GM18520 (cell line): ENCODE results near the gene CHRNA9.
"Not testable (repeated sequence)": the region's sequence is repeated elsewhere in the genome, so short reads cannot be mapped to it uniquely, and the experiment has no call there.

Experiments
- ATAC-seq: cut with Tn5 transposase; IDR thresholded peaks from one replicate; pipeline ENCODE4 v1.9.1; 2021; ENCODE audit not compliant: unreplicated experiment

CHRNA9 gene

GRCh38 chr4:40334591-40335524, at the start of gene CHRNA9:
TSS of gene CHRNA9 (plus strand) at chr4:40335333. CDS start at chr4:40335468, 135 bp downstream.
- no peak for ATAC-seq

- no peak for ATAC-seq
Observed at GRCh38 chr4:40285692-40286091, 49.4 kb upstream of the CHRNA9 start.

- ATAC-seq = no peak
Observed at GRCh38 chr4:40288566-40288965, 46.6 kb upstream of the CHRNA9 start.

- no peak for ATAC-seq
Observed at GRCh38 chr4:40289366-40290188, 45.6 kb upstream of the CHRNA9 start.

- ATAC-seq = not testable (repeated sequence)
Observed at GRCh38 chr4:40290611-40291186, 44.4 kb upstream of the CHRNA9 start.

- ATAC-seq = no peak
Observed at GRCh38 chr4:40292313-40292759, 42.8 kb upstream of the CHRNA9 start.

GRCh38 chr4:40294339-40294738, 40.8 kb upstream of the CHRNA9 start:
- ATAC-seq = no peak

- ATAC-seq = not testable (repeated sequence)
Observed at GRCh38 chr4:40295030-40295429, 40.1 kb upstream of the CHRNA9 start.

- ATAC-seq = no peak
Observed at GRCh38 chr4:40295572-40295971, 39.6 kb upstream of the CHRNA9 start.

GRCh38 chr4:40299126-40299525, 36.0 kb upstream of the CHRNA9 start:
- ATAC-seq = no peak

- no peak for ATAC-seq
Observed at GRCh38 chr4:40299811-40300292, 35.3 kb upstream of the CHRNA9 start.

- ATAC-seq = no peak
Observed at GRCh38 chr4:40300371-40301162, 34.6 kb upstream of the CHRNA9 start.

- ATAC-seq = peak; percentile 30
Observed at GRCh38 chr4:40301603-40302002, 33.5 kb upstream of the CHRNA9 start.

GRCh38 chr4:40303751-40304150, 31.4 kb upstream of the CHRNA9 start:
- ATAC-seq = no peak

GRCh38 chr4:40305328-40306170, 29.6 kb upstream of the CHRNA9 start:
- ATAC-seq = peak; percentile 32

GRCh38 chr4:40306226-40306625, 28.9 kb upstream of the CHRNA9 start:
- no peak for ATAC-seq

- ATAC-seq = no peak
Observed at GRCh38 chr4:40306976-40307375, 28.2 kb upstream of the CHRNA9 start.

GRCh38 chr4:40307627-40308497, 27.3 kb upstream of the CHRNA9 start:
- ATAC-seq = peak; percentile 21
